ENCODE data around the gene SORBS1. TPM values are rescaled to one million over a fixed set of nuclear protein-coding genes. Genes with fewer than 3 reads are reported as not detected.

Gene SORBS1
- total and polyA plus RNA-seq, 4 donors, result 13.1 to 68.9 (median 44.0) TPM

DNA sequence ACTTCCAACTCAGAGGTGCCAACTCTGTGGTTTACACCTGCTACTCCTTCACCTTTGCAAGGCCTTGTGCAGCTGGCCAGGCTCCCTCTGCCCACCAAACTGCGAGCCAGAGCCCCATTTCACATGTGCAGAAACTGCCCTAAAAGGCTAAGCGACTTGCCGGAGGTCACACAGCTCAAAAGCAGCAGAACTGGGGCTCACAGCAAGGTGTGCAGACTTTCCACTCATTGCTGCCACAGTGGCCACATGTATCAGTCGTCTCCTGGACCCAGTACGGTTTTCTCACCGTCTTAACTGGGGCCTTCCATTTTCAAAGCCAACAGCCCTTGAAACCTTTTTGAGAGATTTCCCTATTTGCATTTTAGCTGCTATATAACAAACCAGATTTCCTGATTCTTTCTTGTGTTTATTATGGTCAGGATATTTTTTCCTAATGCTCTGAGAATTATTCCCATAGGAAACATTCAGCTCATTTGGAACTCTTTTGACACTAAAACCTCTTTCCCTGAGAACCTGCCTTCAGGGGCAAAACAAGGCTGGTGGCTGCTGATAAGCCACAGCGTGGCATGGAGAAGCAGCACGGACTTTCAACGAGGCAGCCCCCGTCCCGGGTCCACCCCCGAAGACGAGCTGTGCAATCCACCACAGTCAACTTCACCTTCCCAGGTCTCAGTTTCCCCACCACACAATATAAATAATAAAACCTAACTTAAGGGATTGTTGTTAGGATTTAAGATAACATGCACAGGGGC is 29.9 kb downstream of the SORBS1 start:
- H3K9me3 ChIP-seq (ENCODE audit: control insufficient read depth in 4 of 4, insufficient read depth in 3 of 4, low read length in 3 of 4), result no peaks in the 10 kb centered on the region
- no peak overlapping the region for H3K9ac ChIP-seq (ENCODE audit: insufficient read depth in 1 of 2, low read length in 2 of 2)
- H3K27me3 ChIP-seq (ENCODE audit: control insufficient read depth in 3 of 3, insufficient read depth in 3 of 3, low read length in 2 of 3), result no peaks in the 10 kb centered on the region
- peak overlapping the region; percentile 38 to 48 for H3K27ac ChIP-seq (ENCODE audit: low read depth in 1 of 2, low read length in 1 of 2)
- no peak for ATAC-seq (ENCODE audit: insufficient read depth, low FRiP score)
- no peak overlapping the region for H3K4me3 ChIP-seq
- TF ChIP-seq, protein P1, sequence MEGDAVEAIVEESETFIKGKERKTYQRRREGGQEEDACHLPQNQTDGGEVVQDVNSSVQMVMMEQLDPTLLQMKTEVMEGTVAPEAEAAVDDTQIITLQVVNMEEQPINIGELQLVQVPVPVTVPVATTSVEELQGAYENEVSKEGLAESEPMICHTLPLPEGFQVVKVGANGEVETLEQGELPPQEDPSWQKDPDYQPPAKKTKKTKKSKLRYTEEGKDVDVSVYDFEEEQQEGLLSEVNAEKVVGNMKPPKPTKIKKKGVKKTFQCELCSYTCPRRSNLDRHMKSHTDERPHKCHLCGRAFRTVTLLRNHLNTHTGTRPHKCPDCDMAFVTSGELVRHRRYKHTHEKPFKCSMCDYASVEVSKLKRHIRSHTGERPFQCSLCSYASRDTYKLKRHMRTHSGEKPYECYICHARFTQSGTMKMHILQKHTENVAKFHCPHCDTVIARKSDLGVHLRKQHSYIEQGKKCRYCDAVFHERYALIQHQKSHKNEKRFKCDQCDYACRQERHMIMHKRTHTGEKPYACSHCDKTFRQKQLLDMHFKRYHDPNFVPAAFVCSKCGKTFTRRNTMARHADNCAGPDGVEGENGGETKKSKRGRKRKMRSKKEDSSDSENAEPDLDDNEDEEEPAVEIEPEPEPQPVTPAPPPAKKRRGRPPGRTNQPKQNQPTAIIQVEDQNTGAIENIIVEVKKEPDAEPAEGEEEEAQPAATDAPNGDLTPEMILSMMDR (IDR thresholded peaks at IDR 0.05; ENCODE audit: control extremely low read depth, extremely low read depth), result no peak
- H3K36me3 ChIP-seq (ENCODE audit: control insufficient read depth in 4 of 4, insufficient read depth in 4 of 4, low read length in 4 of 4), result no peaks in the 10 kb centered on the region
- H3K4me1 ChIP-seq (ENCODE audit: control insufficient read depth in 5 of 5, insufficient read depth in 5 of 5, low read length in 5 of 5), result peaks cover 0 to 39% (median 15%) of the 10 kb centered on the region in 5 donors
- no peak for DNase-seq
- 48 to 54% methylated on average over 13 of the region's 13 CpGs for WGBS, 2 donors

DNA sequence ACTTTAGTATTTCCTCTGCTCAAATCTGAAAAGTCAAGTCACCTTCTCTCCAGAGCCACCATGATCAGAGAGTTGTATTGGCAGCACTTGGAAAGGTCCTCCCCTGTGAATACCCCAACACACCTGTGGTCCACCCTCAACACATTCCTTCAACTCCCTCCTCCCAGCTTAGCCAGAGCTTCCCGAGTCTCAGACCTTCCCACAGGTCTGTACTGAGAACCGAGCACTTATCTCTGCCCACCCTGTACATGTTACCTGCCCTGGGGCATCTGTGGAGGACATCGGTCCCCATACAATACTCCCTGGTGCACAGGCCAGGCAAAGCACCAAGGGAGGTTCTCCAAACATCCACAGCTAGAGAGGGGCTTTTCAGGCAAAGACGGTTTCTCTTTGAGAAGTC is 30.6 kb downstream of the SORBS1 start:
- Histone ChIP-seq H3K4me3 (no peak overlapping the region), H3K36me3 (ENCODE audit: control insufficient read depth in 4 of 4, insufficient read depth in 4 of 4, low read length in 4 of 4) (no peaks in the 10 kb centered on the region), H3K4me1 (ENCODE audit: control insufficient read depth in 5 of 5, insufficient read depth in 5 of 5, low read length in 5 of 5) (peaks cover 0 to 43% (median 8%) of the 10 kb centered on the region in 5 donors), H3K27ac (ENCODE audit: low read depth in 1 of 2, low read length in 1 of 2) (peak overlapping the region in 1 of 2 donors; percentile 88), H3K9me3 (ENCODE audit: control insufficient read depth in 4 of 4, insufficient read depth in 3 of 4, low read length in 3 of 4) (no peaks in the 10 kb centered on the region), H3K27me3 (ENCODE audit: control insufficient read depth in 3 of 3, insufficient read depth in 3 of 3, low read length in 2 of 3) (no peaks in the 10 kb centered on the region), H3K9ac (ENCODE audit: insufficient read depth in 1 of 2, low read length in 2 of 2) (no peak overlapping the region)
- DNase-seq, result no peak
- ATAC-seq (ENCODE audit: insufficient read depth, low FRiP score), result no peak
- TF ChIP-seq, protein P1 (IDR thresholded peaks at IDR 0.05; ENCODE audit: control extremely low read depth, extremely low read depth), result no peak
- 86 to 90% methylated on average over 4 of the region's 4 CpGs for WGBS, 2 donors

DNA sequence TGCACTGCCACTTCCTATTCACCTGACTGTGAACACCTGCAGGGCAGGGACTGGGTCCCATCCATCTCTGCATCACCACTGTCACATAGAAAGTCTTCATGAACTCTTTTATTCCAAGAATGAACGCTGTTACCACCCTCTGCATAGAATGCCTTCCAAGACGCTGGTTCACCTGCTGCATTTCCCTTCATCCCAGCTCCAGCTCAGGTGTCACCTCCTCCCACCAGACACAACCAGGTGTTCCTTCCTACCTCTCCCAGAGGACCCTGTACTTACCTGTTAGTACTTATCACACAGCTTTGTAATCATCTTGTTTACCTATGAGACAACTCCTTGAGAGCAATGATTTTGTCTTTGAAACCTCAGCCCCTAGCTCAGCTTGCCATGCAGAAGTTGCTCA is 31.1 kb downstream of the SORBS1 start:
- Histone ChIP-seq H3K27ac (ENCODE audit: low read depth in 1 of 2, low read length in 1 of 2) (peak overlapping the region in 1 of 2 donors; percentile 88), H3K27me3 (ENCODE audit: control insufficient read depth in 3 of 3, insufficient read depth in 3 of 3, low read length in 2 of 3) (no peaks in the 10 kb centered on the region), H3K36me3 (ENCODE audit: control insufficient read depth in 4 of 4, insufficient read depth in 4 of 4, low read length in 4 of 4) (no peaks in the 10 kb centered on the region), H3K9ac (ENCODE audit: insufficient read depth in 1 of 2, low read length in 2 of 2) (no peak overlapping the region), H3K4me3 (no peak overlapping the region), H3K4me1 (ENCODE audit: control insufficient read depth in 5 of 5, insufficient read depth in 5 of 5, low read length in 5 of 5) (peaks cover 0 to 45% (median 8%) of the 10 kb centered on the region in 5 donors), H3K9me3 (ENCODE audit: control insufficient read depth in 4 of 4, insufficient read depth in 3 of 4, low read length in 3 of 4) (no peaks in the 10 kb centered on the region)
- TF ChIP-seq, protein P1 (IDR thresholded peaks at IDR 0.05; ENCODE audit: control extremely low read depth, extremely low read depth), result no peak
- no peak for ATAC-seq (ENCODE audit: insufficient read depth, low FRiP score)
- no peak for DNase-seq
- 93 to 100% methylated on average over 2 of the region's 2 CpGs for WGBS, 2 donors

All from lung (tissue), 12 donors.